WTC11 (cell line): ENCODE data around the gene GGACT.

Experiments
- CBFB ChIP-seq: sonication (generic); formaldehyde crosslinking; IDR thresholded peaks from 2 replicates; pipeline ENCODE4 v1.8.1; 2022; ENCODE audit warnings: mild to moderate bottlenecking, low read depth, missing genetic modification reagents
- CREM ChIP-seq: sonication (generic); formaldehyde crosslinking; IDR thresholded peaks from 2 replicates; pipeline ENCODE4 v1.8.1; 2022; ENCODE audit warnings: mild to moderate bottlenecking, missing genetic modification reagents, moderate library complexity
- ELF4 ChIP-seq: sonication (generic); formaldehyde crosslinking; IDR thresholded peaks from 2 replicates; pipeline ENCODE4 v1.8.1; 2022; ENCODE audit warnings: low read depth, mild to moderate bottlenecking, moderate library complexity, missing genetic modification reagents
- FOXK1 ChIP-seq: sonication (generic); formaldehyde crosslinking; IDR thresholded peaks from 2 replicates; pipeline ENCODE4 v1.8.0; 2022; ENCODE audit warnings: mild to moderate bottlenecking, moderate library complexity, missing genetic modification reagents
- JAZF1 ChIP-seq: fragments of 250-450 bp; sonication (Bioruptor Pico); IDR thresholded peaks from 2 replicates; pipeline ENCODE4 v1.9.0; 2021; ENCODE audit warnings: moderate library complexity, mild to moderate bottlenecking, inconsistent platforms
- JUN ChIP-seq: sonication (generic); formaldehyde crosslinking; IDR thresholded peaks from 2 replicates; pipeline ENCODE4 v1.8.0; 2023; ENCODE audit warnings: mild to moderate bottlenecking, missing genetic modification reagents
- ZMAT4 ChIP-seq: fragments of 250-450 bp; sonication (Bioruptor Pico); IDR thresholded peaks from 2 replicates; pipeline ENCODE4 v1.9.0; 2021; ENCODE audit warnings: mild to moderate bottlenecking
- ZNF671 ChIP-seq: fragments of 250-450 bp; sonication (Bioruptor Pico); IDR thresholded peaks from 2 replicates; pipeline ENCODE4 v1.8.0; 2021; ENCODE audit warnings: mild to moderate bottlenecking
- TF ChIP-seq, protein P1 (sequence below): fragments of 200-600 bp; IDR thresholded peaks from 2 replicates; pipeline ENCODE4 v1.8.0; 2022; ENCODE audit warnings: antibody characterized with exemption
- TF ChIP-seq, protein P2 (sequence below): sonication (generic); formaldehyde crosslinking; IDR thresholded peaks from 2 replicates; pipeline ENCODE4 v1.8.1; 2023; ENCODE audit warnings: mild to moderate bottlenecking, missing genetic modification reagents, moderate library complexity
- TF ChIP-seq, protein P3 (sequence below): sonication (generic); formaldehyde crosslinking; IDR thresholded peaks from 2 replicates; pipeline ENCODE4 v1.8.0; 2022; ENCODE audit warnings: missing genetic modification reagents
- TF ChIP-seq, protein P4 (sequence below): sonication (generic); formaldehyde crosslinking; IDR thresholded peaks from 2 replicates; pipeline ENCODE4 v1.8.0; 2022; ENCODE audit warnings: mild to moderate bottlenecking, missing genetic modification reagents

- TF ChIP-seq ZNF671 (CRISPR knock-in tag), result no peak
- no peak for TF ChIP-seq FOXK1 (CRISPR knock-in tag)
- TF ChIP-seq, protein P1, sequence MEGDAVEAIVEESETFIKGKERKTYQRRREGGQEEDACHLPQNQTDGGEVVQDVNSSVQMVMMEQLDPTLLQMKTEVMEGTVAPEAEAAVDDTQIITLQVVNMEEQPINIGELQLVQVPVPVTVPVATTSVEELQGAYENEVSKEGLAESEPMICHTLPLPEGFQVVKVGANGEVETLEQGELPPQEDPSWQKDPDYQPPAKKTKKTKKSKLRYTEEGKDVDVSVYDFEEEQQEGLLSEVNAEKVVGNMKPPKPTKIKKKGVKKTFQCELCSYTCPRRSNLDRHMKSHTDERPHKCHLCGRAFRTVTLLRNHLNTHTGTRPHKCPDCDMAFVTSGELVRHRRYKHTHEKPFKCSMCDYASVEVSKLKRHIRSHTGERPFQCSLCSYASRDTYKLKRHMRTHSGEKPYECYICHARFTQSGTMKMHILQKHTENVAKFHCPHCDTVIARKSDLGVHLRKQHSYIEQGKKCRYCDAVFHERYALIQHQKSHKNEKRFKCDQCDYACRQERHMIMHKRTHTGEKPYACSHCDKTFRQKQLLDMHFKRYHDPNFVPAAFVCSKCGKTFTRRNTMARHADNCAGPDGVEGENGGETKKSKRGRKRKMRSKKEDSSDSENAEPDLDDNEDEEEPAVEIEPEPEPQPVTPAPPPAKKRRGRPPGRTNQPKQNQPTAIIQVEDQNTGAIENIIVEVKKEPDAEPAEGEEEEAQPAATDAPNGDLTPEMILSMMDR, result no peak
- no peak for TF ChIP-seq JUN
- no peak for TF ChIP-seq ZMAT4 (CRISPR knock-in tag)
- no peak for TF ChIP-seq JAZF1 (CRISPR knock-in tag)
- TF ChIP-seq, protein P2, sequence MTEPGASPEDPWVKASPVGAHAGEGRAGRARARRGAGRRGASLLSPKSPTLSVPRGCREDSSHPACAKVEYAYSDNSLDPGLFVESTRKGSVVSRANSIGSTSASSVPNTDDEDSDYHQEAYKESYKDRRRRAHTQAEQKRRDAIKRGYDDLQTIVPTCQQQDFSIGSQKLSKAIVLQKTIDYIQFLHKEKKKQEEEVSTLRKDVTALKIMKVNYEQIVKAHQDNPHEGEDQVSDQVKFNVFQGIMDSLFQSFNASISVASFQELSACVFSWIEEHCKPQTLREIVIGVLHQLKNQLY, result no peak
- no peak for TF ChIP-seq ELF4
- TF ChIP-seq CBFB (CRISPR knock-in tag), result no peak
- TF ChIP-seq CREM, result no peak
- TF ChIP-seq, protein P3, sequence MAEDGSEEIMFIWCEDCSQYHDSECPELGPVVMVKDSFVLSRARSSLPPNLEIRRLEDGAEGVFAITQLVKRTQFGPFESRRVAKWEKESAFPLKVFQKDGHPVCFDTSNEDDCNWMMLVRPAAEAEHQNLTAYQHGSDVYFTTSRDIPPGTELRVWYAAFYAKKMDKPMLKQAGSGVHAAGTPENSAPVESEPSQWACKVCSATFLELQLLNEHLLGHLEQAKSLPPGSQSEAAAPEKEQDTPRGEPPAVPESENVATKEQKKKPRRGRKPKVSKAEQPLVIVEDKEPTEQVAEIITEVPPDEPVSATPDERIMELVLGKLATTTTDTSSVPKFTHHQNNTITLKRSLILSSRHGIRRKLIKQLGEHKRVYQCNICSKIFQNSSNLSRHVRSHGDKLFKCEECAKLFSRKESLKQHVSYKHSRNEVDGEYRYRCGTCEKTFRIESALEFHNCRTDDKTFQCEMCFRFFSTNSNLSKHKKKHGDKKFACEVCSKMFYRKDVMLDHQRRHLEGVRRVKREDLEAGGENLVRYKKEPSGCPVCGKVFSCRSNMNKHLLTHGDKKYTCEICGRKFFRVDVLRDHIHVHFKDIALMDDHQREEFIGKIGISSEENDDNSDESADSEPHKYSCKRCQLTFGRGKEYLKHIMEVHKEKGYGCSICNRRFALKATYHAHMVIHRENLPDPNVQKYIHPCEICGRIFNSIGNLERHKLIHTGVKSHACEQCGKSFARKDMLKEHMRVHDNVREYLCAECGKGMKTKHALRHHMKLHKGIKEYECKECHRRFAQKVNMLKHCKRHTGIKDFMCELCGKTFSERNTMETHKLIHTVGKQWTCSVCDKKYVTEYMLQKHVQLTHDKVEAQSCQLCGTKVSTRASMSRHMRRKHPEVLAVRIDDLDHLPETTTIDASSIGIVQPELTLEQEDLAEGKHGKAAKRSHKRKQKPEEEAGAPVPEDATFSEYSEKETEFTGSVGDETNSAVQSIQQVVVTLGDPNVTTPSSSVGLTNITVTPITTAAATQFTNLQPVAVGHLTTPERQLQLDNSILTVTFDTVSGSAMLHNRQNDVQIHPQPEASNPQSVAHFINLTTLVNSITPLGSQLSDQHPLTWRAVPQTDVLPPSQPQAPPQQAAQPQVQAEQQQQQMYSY (CRISPR knock-in tag), result no peak
- TF ChIP-seq, protein P4, sequence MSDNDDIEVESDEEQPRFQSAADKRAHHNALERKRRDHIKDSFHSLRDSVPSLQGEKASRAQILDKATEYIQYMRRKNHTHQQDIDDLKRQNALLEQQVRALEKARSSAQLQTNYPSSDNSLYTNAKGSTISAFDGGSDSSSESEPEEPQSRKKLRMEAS (CRISPR knock-in tag), result no peak
Measured at GRCh38 chr13:100625447-100625846, 36.9 kb upstream of the GGACT start.
